ENCODE data around the gene POLR2H.
A peak's percentile ranks its signal among the peaks of the same experiment; 100 is the strongest.

POLR2H gene

DNA sequence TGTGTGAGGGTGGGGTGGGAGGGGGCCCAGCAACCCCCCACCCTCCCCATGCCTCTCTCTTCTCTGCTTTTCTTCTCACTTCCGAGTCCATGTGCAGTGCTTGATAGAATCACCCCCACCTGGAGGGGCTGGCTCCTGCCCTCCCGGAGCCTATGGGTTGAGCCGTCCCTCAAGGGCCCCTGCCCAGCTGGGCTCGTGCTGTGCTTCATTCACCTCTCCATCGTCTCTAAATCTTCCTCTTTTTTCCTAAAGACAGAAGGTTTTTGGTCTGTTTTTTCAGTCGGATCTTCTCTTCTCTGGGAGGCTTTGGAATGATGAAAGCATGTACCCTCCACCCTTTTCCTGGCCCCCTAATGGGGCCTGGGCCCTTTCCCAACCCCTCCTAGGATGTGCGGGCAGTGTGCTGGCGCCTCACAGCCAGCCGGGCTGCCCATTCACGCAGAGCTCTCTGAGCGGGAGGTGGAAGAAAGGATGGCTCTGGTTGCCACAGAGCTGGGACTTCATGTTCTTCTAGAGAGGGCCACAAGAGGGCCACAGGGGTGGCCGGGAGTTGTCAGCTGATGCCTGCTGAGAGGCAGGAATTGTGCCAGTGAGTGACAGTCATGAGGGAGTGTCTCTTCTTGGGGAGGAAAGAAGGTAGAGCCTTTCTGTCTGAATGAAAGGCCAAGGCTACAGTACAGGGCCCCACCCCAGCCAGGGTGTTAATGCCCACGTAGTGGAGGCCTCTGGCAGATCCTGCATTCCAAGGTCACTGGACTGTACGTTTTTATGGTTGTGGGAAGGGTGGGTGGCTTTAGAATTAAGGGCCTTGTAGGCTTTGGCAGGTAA is 16.0 kb upstream of the POLR2H start:
- no peak overlapping the region for H3K4me3 ChIP-seq (ENCODE audit: control insufficient read depth, low read depth, low read length)
- peak; percentile 54 for TF ChIP-seq CTCF (IDR thresholded peaks at IDR 0.05; ENCODE audit: control insufficient read depth, insufficient read depth, low read depth, low read length, missing control alignments)
- no peak for DNase-seq (ENCODE audit: low read depth)

DNA sequence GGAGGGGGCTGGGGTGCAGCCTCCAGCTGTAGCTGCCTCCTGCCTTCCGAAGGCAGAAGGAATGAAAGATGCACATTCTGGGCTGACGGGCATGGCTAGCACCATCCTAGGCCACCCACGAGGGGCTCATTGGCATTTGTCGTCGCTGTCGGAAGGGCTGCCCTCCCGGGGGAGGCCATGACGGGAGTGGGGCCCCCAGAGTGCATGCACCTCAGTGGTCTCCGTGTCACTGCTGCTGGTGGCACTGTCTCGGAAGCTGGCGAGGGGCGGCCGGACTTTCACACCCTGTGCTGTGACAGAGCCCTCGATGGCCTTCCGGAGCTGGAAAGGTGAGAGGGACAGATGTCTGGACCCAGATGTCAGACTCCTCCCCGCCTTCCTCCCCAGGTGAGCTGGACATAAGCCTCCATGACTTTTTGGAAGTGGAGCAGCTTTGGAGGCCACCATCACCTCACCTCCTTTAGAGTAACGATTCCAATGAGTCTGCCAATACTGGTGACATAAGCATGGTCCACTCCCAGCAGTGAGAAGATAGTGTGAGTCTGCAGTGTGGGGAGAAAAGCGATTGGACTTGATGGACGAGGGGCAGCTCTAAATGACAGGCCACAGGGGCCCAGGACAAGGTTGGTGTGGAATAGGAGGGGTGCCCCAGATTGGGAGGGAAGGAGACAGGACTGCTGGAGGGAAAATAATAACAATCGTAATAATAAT is 14.9 kb upstream of the POLR2H start:
- no peak for TF ChIP-seq CTCF (IDR thresholded peaks at IDR 0.05; ENCODE audit: control insufficient read depth, insufficient read depth, low read depth, low read length, missing control alignments)
- no peak for DNase-seq (ENCODE audit: low read depth)
- no peak overlapping the region for H3K4me3 ChIP-seq (ENCODE audit: control insufficient read depth, low read depth, low read length)

- no peak for TF ChIP-seq CTCF (IDR thresholded peaks at IDR 0.05; ENCODE audit: control insufficient read depth, insufficient read depth, low read depth, low read length, missing control alignments)
- DNase-seq (ENCODE audit: low read depth) = no peak
- no peak overlapping the region for H3K4me3 ChIP-seq (ENCODE audit: control insufficient read depth, low read depth, low read length)
Measured at GRCh38 chr3:184347321-184348056, 14.0 kb upstream of the POLR2H start.

- no peak for TF ChIP-seq CTCF (IDR thresholded peaks at IDR 0.05; ENCODE audit: control insufficient read depth, insufficient read depth, low read depth, low read length, missing control alignments)
- no peak for DNase-seq (ENCODE audit: low read depth)
- H3K4me3 ChIP-seq (ENCODE audit: control insufficient read depth, low read depth, low read length) = no peak overlapping the region
Measured at GRCh38 chr3:184348057-184348382, 13.5 kb upstream of the POLR2H start.

DNA sequence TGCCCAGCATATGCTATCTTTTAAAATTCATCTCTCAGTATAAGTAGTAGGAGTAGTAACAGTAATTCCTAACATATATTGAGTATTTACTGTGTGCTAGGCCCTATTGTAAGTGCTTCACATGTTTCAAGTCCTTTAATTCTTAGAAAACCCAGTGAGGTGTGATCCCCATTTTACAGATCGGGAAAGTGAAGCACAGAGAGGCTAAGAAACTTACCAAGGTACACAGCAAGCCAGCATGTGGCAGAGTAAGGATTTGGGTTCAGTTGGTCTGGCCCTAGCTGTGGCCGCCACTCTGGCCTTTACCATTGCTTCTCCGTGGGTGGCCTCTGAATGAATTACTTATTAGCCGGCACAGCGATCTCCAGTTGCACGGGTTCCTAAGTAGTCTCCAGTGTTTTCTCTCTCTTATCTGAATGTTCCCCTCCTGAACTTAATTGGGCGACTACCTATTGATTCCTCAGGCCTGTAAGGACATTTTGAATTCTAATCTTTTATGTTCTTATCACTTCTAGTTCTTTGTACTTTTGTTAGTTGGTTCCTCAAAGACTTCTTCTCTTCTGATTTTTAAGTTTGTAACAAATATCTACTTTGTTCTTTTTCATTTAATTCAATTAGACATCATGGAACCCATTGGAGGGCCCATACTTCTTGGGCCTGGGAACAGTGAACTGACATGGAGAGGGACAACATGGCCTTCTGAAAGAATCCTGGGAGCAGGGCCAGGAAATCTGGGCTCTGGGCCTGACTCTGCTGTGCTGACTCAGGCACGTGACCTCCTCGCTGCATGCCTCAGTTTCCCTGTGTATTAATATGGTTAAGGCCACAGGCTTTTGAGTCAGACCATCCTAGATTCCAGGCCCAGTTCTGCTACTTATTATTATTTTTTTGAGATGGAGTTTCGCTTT is 11.7 kb upstream of the POLR2H start:
- no peak for TF ChIP-seq CTCF (IDR thresholded peaks at IDR 0.05; ENCODE audit: control insufficient read depth, insufficient read depth, low read depth, low read length, missing control alignments)
- no peak overlapping the region for H3K4me3 ChIP-seq (ENCODE audit: control insufficient read depth, low read depth, low read length)
- DNase-seq (ENCODE audit: low read depth) = no peak

DNA sequence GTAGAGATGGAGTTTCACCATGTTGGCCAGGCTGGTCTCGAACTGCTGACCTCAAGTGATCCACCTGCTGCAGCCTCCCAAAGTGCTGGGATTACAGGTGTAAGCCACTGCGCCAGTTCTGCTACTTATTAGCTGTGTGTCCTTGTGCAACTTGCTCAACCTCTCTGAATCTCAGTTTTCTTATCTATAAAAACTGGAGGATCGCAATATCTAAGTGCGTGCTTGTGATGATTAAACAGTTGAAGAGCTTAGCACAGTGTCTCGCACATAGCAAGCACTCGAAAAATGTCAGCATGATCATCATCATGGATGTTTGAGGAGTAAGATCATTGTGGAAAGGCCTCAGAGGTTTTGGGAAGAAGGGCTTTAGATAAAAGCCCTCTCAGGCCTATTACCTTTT is 10.9 kb upstream of the POLR2H start:
- no peak for DNase-seq (ENCODE audit: low read depth)
- H3K4me3 ChIP-seq (ENCODE audit: control insufficient read depth, low read depth, low read length) = no peak overlapping the region
- TF ChIP-seq CTCF (IDR thresholded peaks at IDR 0.05; ENCODE audit: control insufficient read depth, insufficient read depth, low read depth, low read length, missing control alignments) = no peak

All from AG09309 (cell line).